Ishikawa (cell line): ENCODE data around the gene TAS2R42.

Experiments used
- EGR1 ChIP-seq: IDR thresholded peaks from 2 replicates; pipeline ENCODE4 v1.6.1; 2012
- EP300 ChIP-seq: IDR thresholded peaks from 2 replicates; pipeline ENCODE4 v1.6.1; 2012; ENCODE audit warnings: borderline replicate concordance
- RAD21 ChIP-seq: IDR thresholded peaks from 2 replicates; pipeline ENCODE4 v1.6.1; 2012; ENCODE audit warnings: low read depth
- TCF12 ChIP-seq: IDR thresholded peaks from 2 replicates; pipeline ENCODE4 v1.6.1; 2012; ENCODE audit warnings: low read depth
- TF ChIP-seq, protein P1 (sequence below): IDR thresholded peaks from 2 replicates; pipeline ENCODE4 v1.6.1; 2012; ENCODE audit warnings: low read depth, mild to moderate bottlenecking

DNA sequence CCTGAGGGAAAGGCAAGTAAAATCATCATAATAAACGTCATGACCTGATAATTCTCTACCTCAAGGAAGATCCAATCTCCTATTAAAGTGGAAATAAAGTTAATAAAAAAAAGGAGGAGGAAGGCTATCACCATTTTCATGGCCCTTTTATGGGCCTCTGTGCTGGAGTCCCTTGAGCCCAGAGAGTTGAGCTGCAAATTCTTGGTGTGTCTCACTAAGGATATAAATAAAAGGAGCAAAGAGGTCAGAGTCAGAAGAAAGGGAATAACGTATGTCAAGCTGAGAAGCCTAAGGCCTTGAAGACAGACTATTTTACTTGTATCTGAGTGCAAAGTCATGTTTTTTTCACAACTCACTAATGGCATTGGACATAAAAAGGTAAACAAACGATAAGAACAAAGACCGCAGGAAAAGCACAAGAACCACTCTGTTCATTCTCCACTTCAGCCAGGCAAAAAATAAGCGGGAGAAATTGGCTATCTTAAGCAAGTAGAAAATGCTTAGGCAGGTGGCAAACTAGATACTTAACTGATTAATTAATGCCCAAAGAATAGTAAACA is 27.8 kb downstream of the TAS2R42 start:
- no peak for TF ChIP-seq EP300
- TF ChIP-seq, protein P1, sequence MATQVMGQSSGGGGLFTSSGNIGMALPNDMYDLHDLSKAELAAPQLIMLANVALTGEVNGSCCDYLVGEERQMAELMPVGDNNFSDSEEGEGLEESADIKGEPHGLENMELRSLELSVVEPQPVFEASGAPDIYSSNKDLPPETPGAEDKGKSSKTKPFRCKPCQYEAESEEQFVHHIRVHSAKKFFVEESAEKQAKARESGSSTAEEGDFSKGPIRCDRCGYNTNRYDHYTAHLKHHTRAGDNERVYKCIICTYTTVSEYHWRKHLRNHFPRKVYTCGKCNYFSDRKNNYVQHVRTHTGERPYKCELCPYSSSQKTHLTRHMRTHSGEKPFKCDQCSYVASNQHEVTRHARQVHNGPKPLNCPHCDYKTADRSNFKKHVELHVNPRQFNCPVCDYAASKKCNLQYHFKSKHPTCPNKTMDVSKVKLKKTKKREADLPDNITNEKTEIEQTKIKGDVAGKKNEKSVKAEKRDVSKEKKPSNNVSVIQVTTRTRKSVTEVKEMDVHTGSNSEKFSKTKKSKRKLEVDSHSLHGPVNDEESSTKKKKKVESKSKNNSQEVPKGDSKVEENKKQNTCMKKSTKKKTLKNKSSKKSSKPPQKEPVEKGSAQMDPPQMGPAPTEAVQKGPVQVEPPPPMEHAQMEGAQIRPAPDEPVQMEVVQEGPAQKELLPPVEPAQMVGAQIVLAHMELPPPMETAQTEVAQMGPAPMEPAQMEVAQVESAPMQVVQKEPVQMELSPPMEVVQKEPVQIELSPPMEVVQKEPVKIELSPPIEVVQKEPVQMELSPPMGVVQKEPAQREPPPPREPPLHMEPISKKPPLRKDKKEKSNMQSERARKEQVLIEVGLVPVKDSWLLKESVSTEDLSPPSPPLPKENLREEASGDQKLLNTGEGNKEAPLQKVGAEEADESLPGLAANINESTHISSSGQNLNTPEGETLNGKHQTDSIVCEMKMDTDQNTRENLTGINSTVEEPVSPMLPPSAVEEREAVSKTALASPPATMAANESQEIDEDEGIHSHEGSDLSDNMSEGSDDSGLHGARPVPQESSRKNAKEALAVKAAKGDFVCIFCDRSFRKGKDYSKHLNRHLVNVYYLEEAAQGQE = no peak
- no peak for TF ChIP-seq RAD21
- no peak for TF ChIP-seq TCF12
- TF ChIP-seq EGR1 = no peak
